GM18526 (cell line): ENCODE results near the gene ANKH.

Experiments used
- POLR2A ChIP-seq: IDR thresholded peaks from 3 replicates; pipeline ENCODE4 v1.6.1; 2011; ENCODE audit not compliant: insufficient read length; ENCODE audit errors: extremely low read depth

The ANKH gene

DNA sequence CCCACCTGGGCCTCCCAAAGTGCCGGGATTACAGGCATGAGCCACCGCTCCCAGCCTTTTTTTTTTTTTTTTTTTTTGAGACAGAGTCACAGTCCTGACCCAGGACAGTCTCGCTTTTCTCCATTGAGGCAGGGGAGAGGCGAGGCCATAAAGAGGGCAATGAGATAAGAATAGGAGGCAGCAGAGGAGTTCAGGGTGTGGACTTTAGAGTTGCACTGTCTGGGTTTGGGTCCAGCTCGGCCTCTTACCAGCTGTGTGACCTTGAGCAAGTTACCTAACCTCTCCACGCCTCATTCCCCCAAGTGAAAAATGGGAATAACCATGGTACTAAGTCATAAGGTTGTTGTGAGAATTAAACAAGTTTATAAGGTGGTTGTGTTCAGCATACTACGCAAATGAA, 24.6 kb upstream of the ANKH start:
- no peak for TF ChIP-seq POLR2A

DNA sequence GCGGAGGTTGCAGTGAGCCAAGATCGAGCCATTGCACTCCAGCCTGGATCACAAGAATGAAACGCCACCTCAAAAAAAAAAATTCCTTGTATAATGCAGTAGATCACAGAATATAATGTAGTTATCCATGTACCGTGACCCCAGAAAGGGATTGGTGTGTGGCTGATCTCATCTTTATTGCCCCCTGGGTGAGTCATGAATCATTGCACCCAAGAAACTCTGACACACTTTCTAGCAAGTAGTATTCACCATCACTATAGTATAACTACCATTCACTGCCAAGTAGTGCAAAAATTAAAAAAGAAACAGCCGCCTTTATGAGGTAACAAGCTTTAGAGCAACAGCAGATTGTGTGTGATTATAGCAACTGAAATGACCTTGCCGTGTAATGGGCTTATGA, 23.7 kb upstream of the ANKH start:
- no peak for TF ChIP-seq POLR2A

DNA sequence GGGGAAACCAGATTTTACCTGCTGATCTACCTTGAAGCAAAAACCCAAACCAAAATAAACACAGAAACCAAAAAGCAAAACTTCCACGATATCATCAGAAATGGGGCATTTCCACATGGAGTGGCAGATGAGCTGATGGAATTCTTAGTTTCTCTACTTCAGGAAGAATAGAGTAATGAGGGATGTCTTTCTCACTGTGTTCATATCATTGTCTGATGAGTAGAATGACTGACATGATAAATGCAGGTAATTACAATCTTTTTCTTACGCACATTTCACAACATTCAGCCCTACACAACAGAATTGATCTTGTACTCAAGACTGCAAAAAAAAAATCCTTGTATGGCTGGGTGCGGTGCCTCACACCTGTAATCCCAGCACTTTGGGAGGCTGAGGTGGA, 23.2 kb upstream of the ANKH start:
- TF ChIP-seq POLR2A, result no peak

DNA sequence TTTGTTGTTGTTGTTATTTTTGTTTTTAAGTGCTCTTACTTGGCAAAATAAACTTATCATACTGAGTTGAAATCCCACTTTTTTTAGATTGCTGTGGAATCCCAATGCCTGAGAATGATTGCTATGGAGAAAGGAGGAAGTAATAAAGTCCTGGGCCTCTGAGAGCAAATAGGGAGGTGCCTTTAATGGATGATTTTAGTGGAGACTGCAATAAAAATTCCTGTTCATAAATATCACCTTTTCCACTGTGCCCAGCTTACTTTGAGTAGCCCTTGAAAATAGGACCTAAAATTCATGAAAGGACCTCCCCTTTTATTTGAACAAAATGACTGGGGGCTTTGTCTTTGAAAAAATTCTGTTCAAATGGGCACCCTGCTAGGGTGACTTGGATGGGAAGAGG, 21.8 kb upstream of the ANKH start:
- no peak for TF ChIP-seq POLR2A

DNA sequence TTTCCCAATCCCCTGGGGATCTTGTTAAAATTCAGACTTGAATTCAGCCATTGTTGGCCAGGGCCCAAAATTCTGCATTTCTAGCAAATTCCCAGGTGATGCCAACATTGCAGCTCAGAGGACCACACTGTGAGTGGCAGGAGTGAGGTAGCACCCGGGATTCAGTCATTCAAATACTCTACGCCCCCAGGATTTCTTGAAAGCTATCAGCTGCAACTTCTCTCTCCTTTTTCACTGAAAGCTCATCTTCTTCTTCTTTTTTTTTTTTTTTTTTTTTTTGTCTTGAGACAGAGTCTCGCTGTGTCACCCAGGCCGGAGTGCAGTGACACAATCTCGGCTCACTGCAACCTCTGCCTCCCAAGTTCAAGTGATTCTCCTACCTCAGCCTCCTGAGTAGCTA, 19.3 kb upstream of the ANKH start:
- TF ChIP-seq POLR2A, result no peak

DNA sequence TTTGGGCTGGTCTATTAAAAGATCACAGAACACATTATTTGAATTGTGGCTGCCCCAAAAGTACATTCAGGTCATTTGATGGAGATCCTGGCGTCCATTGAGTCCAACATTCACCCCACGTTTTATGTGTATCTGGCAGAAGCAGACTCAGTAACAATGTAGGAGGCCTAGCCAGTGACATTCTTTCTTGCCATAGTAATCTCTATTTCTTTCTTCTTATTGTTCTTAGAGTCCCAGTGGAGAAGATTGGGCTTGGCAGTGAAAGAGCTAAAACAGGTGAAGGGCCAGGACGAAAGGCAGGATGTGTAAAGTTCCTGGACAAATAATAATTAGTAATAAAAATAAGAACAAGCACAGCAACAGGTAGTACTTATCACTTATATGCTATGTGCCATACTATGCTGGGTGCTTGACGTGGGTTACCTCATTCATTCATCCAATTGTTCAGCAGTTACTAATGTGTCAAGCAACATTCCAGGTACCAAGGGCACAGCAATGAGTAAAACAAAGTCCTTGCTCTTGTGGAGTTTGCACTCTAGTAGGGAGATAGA, 12.6 kb upstream of the ANKH start:
- TF ChIP-seq POLR2A, result no peak

DNA sequence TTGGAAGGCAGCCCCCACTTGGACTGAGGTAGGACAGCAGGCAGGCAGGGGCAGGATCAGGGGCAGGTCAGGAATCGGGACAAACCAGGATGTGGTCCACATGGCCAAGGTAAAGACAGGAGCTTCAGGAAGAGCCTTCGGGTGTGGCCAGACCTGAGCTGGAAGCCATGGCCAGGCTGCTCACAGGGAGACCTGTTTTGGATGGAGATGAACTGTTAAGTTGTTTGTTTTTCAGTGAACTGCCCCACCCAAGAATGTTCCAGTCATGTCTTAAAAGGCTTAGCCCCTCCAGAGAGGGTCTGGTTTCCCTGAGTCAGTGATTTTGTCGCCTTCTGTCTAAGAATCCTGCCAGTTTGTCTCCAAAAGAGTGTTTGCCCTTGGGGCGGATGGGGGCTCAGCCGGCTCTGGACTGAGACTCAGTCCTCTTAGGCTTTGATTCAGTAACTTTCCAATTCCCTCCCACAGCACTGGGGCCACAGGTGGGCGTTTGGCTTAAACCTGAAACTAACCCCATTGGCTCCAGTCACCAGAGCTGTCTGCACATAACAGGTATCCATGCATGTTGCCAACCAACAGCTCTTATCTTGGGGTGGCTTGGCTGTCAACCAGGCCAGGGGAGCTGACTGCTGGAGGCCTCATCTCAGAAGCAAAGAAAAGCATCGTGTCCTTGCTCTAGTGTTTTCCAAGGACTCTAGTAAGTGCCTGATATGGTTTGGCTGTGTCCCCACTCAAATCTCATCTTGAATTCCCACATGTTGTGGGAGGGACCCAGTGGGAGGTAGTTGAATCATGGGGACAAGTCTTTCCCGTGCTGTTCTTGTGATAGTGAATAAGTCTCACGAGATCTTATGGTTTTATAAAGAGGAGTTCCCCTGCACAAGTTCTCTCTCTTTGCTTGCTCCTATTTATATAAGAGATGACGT, 11.3 kb upstream of the ANKH start:
- TF ChIP-seq POLR2A, result no peak

DNA sequence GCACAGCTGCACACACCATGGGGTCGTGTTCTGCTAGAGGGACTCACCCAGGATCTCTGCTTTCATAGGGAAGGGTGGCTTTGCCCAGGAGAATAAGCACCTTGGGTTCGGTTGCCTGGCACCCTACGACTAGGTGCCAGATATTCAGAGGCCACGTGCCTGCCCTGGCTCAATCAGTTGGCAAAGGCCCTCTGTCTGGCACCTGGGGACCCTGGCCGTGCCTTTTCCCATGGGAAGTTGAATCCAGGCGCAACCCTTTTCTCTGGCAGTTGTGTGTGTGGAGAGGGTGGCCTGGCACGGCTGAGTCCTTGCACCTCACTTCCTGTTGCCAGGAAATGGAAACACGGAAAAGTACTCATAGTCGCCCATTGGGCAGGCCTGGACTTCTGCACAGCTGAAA, 10.2 kb upstream of the ANKH start:
- no peak for TF ChIP-seq POLR2A

DNA sequence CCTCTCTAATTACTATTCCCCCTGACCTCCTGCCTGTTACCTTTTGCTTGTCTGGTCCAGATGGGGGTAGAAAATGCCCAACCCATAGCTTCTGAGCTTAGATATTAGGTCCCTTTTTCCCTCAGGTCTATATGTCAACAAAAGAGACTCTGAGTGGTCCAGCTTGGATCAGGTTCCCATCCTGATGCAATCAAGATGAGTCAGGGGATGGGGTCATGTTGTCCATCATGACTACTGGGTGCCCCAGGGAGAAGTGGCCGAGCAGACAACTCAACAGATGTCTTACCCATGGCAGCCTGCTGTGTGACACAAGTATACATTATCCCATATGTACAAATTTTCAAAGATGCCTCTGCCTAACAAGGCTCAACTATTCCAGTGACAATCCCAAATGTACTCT, 9.1 kb upstream of the ANKH start:
- no peak for TF ChIP-seq POLR2A

DNA sequence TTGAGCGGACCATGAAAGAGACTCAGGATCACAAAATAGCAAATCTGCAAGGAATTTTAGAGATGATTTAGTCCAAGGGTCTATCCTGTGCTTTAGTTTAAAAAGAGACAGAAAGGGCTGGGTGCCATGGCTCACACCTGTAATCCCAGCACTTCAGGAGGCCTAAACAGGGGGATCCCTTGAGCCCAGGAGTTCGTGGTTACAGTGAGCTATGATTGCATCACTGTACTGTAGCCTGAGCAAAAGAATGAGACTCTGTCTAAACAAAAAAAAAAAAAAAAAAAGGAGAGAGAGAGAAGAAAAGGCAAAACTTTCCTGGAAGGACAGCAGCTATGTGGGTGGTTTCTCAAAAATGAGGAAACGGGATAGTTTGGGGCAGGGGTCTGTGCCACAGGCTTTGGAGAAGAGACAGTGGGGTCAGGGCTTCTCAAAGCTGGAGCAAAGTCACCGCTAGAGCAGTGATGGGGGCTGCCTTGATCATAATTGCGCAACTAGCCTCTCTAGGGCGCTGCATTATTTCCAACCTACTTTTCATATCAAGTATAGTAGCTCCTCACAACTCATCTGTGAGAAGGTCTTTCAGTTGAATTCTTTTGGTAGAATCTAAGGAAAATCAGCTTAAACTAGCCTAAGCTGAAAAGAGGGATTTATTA, 8.5 kb upstream of the ANKH start:
- TF ChIP-seq POLR2A, result no peak

DNA sequence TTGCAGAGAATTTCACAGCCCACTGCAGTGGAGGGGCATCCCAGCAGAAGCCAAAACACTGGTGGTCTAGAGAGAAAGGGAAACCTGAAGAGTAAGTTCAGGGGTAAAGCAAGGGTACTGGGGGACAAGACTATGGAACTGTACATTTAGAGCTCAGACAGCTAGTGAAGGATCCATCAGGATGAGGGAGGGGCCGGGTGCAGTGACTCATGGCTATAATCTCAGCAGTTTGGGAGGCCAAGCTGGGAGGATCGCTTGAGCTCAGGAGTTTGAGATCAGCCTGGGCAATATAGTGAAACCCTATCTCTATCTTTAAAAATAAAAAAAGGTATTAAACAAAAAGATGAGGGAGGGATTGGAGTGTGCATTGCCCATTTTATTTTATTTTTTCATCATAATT, 7.8 kb upstream of the ANKH start:
- no peak for TF ChIP-seq POLR2A

DNA sequence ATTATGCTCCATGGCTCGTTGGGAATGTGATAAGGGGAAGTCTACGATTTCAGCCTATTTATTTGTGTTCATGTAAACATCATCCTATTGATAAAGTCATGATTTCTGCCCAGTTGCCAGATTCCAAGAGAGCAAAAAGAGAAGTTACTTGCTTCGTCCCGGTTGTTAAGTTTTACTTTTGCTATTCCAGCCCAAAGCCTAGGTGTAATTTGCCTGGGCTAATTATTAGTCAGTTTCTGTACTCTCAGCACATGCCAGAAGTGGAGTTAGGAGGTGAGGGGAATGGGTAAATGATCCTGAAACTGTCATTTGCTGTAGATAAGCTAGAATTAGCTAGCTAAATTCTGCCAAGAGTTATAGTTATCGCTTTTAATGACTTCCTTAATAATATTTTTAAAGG, 4.5 kb upstream of the ANKH start:
- TF ChIP-seq POLR2A, result no peak

DNA sequence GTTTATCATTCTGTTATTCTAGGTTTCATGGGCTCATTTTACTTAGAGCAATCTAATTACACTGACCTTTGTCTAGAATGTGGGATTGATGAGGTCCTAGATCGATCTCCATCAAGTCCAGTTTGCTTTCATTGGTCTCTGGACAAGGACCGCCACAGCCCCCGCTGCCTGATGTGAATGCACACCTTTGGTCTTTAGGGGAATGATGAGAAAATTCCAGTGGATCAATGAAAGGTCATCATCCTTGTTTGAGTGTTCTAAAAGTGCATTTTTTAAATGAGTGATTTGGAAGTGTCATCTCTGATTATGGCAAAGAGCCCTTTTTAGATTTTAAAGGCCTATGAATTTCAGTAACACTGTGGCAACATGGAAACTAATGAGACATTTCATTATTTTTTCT, 2.2 kb upstream of the ANKH start:
- no peak for TF ChIP-seq POLR2A

DNA sequence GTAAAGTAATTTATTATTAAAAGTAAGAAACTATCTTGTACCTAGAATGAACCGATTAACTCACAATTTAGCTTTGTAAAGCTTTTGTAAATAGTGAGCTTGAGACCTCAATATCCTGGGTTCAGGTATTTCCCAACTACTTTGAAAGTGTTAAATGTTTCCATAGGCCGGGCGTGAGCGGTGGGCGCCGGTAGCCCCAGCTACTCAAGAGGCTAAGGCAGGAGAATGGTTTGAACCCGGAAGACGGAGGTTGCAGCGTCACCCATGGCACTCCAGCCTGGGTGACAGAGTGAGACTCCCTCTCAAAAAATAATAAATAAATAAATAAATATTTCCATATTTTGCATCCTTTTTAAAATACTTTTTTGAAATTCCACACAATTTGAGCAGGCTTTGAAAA, 1.5 kb upstream of the ANKH start:
- no peak for TF ChIP-seq POLR2A

DNA sequence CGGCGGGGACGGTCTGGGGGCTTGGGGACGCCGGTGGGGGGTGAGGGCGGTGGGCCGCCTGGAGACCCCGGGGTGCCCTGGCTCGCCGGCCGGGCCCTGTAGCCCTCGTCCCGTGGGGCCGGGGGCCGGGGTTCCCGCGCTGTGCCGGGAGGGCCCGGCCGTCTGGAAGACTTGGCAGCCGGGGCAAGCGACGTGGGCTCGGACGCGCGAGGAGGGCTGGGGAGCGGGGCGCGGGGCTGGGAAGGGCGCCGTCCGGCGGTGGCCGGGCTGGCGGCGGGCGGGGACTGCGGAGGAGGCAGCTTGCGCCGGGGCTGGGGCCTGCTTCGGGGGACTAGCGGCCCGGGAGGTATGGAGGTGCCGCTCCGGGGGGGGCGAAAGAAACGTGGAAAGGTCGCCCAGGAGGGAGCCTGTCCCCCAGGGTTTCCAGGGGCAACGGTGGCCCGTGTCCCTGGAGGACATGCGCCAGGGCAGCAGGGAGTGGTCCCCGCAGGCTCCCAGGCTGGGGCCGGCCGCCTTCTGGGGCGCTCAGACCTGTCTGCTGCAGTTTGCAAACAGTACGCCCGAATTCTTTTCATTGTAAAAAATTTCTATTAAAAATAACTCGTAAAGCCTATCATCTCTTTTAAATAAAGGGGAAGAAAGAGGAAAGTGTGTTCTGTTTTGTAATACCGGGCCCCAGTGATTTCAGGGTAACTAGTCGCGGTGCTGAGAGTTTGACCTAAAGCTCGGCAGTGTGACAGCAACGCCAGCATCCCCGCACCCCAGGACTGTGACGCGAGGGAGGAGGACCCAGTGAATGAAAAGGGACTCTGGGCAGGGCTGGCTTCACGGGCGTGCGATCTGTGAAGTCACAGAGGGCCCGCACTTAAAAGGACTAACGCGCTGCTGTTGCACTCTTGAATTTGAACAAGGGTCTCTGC, 752 bp upstream of the ANKH start:
- no peak for TF ChIP-seq POLR2A
